Measurements from ENCODE around the gene FGA.

The FGA gene

DNA sequence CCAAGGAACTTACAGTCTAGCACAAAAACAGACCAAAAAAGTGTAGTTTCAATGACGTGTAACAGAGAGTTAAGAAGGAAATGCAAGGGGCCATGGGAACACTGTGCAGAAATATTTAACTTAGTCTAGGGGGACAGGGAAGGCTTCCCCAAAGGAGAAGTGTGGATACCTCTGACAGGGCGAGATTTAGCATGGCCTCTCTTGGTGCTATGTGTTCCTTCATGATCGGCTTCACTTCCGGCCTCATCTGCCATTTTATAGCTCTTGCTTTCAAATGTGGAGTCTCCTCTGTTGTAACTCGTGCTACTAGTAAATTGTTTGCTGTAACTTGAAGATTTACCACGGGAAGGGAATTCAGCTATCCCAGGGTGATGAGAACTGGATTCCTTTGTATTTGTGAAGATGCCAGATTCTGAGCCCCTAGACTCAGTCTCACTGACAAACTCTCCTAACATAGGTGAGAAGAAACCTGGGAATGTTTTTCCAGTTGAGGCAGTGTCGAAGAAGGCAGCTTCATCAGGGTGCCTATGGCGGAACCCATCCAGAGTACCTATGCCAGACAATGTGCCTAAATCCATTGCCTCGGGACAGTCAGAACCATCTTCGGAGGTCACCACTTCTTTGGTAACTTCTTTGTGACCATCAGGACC, 5.0 kb downstream of the FGA start:
- TF ChIP-seq PAX5 (IDR thresholded peaks at IDR 0.05; ENCODE audit: insufficient read depth, low read length, severe bottlenecking) (no peak), POLR2AphosphoS5 (IDR thresholded peaks at IDR 0.05; ENCODE audit: low read depth, low read length) (no peak)
- no peak for FAIRE-seq
- no peak for DNase-seq (ENCODE audit: insufficient read length, low spot score)

- DNase-seq (ENCODE audit: insufficient read length, low spot score) (no peak), FAIRE-seq (no peak)
- TF ChIP-seq SPI1 (IDR thresholded peaks at IDR 0.05; ENCODE audit: low read depth, low read length) (no peak), POLR2AphosphoS5 (IDR thresholded peaks at IDR 0.05; ENCODE audit: low read depth, low read length) (no peak), TAF1 (IDR thresholded peaks at IDR 0.05; ENCODE audit: low read depth, low read length) (no peak), PAX5 (IDR thresholded peaks at IDR 0.05; ENCODE audit: insufficient read depth, low read length, severe bottlenecking) (no peak), POU2F2 (IDR thresholded peaks at IDR 0.05; ENCODE audit: low read depth, low read length) (no peak), POLR2A (IDR thresholded peaks at IDR 0.05; ENCODE audit: low read depth, low read length) (no peak)
Observed at GRCh38 chr4:154584259-154584658, 6.3 kb downstream of the FGA start.

DNA sequence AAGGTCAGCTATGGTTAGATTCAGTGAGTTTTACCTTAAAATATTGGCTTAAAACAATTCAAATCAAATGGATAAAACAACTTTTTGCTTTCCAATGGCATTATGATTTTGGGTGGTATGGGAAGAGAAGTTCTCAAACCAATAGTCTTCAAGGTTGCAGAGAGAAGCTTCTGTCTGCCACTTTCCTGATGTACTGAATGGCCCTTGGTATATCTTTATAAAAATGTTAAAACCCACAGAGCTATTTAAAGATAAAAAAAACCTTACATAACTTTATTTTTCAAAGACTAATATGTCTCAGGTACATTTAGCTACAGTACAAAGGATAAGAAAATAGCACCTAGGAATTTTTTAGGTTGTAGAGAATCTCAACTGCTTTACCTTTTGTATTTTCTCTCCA, 6.9 kb downstream of the FGA start:
- no peak for DNase-seq (ENCODE audit: insufficient read length, low spot score)
- TF ChIP-seq SPI1 (IDR thresholded peaks at IDR 0.05; ENCODE audit: low read depth, low read length) = no peak
- no peak for TF ChIP-seq POLR2A (IDR thresholded peaks at IDR 0.05; ENCODE audit: low read depth, low read length)
- TF ChIP-seq TAF1 (IDR thresholded peaks at IDR 0.05; ENCODE audit: low read depth, low read length) = no peak
- TF ChIP-seq PAX5 (IDR thresholded peaks at IDR 0.05; ENCODE audit: insufficient read depth, low read length, severe bottlenecking) = no peak
- no peak for TF ChIP-seq POU2F2 (IDR thresholded peaks at IDR 0.05; ENCODE audit: low read depth, low read length)
- TF ChIP-seq POLR2AphosphoS5 (IDR thresholded peaks at IDR 0.05; ENCODE audit: low read depth, low read length) = no peak
- no peak for FAIRE-seq

DNA sequence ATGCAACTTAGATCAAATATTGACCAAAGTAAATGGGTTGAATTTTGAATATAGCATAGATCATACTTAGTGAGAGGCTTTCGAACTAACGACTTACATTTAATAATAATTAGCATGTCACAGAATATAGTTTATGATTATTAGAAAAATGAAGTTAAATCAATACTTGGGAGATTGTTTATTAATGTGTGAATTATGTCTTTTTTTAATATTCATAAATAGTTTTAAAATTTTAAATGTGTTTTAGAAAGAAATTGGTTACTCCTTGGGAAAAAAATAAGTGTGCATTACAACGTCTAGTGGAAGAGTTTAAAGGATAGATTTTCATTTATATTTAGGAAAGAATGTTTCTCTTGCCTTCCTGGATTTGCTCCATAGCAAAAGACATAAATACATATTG, 7.3 kb downstream of the FGA start:
- TF ChIP-seq PAX5 (IDR thresholded peaks at IDR 0.05; ENCODE audit: insufficient read depth, low read length, severe bottlenecking) (no peak), POU2F2 (IDR thresholded peaks at IDR 0.05; ENCODE audit: low read depth, low read length) (no peak), POLR2A (IDR thresholded peaks at IDR 0.05; ENCODE audit: low read depth, low read length) (no peak), POLR2AphosphoS5 (IDR thresholded peaks at IDR 0.05; ENCODE audit: low read depth, low read length) (no peak), TAF1 (IDR thresholded peaks at IDR 0.05; ENCODE audit: low read depth, low read length) (no peak), SPI1 (IDR thresholded peaks at IDR 0.05; ENCODE audit: low read depth, low read length) (no peak)
- DNase-seq (ENCODE audit: insufficient read length, low spot score) (no peak), FAIRE-seq (no peak)

DNA sequence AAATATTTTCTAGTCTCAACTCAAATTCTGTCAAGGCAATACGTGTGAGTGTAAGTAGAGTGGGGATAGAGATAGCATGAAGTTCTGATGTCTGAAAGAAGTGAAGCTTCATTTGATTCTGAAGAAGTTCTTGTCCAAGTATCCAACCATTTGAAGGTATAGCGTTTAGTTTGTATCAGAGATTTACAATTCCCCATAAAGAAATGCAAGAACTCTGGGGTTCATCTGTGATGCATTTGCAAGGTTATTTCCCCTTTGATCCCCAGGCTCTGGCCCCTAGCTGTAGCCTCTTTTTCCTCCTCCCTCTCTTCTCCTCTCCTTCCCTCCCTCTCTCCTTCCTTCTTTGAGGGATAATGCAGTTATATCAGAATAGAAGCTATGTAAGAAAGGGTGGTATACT, 7.8 kb downstream of the FGA start:
- no peak for FAIRE-seq

GRCh38 chr4:154579927-154580326, 10.6 kb downstream of the FGA start:
- no peak for DNase-seq (ENCODE audit: insufficient read length, low spot score)
- no peak for TF ChIP-seq TAF1 (IDR thresholded peaks at IDR 0.05; ENCODE audit: low read depth, low read length)
- no peak for TF ChIP-seq POLR2A (IDR thresholded peaks at IDR 0.05; ENCODE audit: low read depth, low read length)
- no peak for TF ChIP-seq SPI1 (IDR thresholded peaks at IDR 0.05; ENCODE audit: low read depth, low read length)
- no peak for TF ChIP-seq POLR2AphosphoS5 (IDR thresholded peaks at IDR 0.05; ENCODE audit: low read depth, low read length)
- TF ChIP-seq POU2F2 (IDR thresholded peaks at IDR 0.05; ENCODE audit: low read depth, low read length) = no peak
- TF ChIP-seq PAX5 (IDR thresholded peaks at IDR 0.05; ENCODE audit: insufficient read depth, low read length, severe bottlenecking) = no peak
- FAIRE-seq = no peak

More for the DNA sequence above, 7.8 kb downstream of the FGA start:
- DNase-seq (ENCODE audit: insufficient read length, low spot score) = no peak
- TF ChIP-seq POLR2A (IDR thresholded peaks at IDR 0.05; ENCODE audit: low read depth, low read length) (no peak), SPI1 (IDR thresholded peaks at IDR 0.05; ENCODE audit: low read depth, low read length) (no peak), PAX5 (IDR thresholded peaks at IDR 0.05; ENCODE audit: insufficient read depth, low read length, severe bottlenecking) (no peak), POLR2AphosphoS5 (IDR thresholded peaks at IDR 0.05; ENCODE audit: low read depth, low read length) (no peak), POU2F2 (IDR thresholded peaks at IDR 0.05; ENCODE audit: low read depth, low read length) (no peak), TAF1 (IDR thresholded peaks at IDR 0.05; ENCODE audit: low read depth, low read length) (no peak)

DNA sequence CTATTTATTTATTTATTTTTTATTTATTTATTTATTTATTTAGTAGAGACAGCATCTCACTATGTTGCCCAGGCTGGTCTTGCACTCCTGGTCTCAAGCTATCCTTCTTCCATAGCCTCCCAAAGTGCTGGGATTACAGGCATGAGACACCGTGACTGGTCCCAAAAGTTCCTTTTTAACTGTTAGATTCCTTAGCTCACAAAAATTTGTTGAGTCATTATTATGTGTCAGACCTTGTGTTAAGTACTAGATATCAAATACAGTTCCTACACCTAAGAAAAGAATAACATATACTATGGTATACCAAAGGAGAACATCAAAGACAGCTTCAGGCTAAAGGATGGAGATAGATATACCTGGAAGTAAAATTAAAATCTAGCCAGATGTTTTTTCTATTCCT, 11.6 kb downstream of the FGA start:
- TF ChIP-seq PAX5 (IDR thresholded peaks at IDR 0.05; ENCODE audit: insufficient read depth, low read length, severe bottlenecking) = no peak
- TF ChIP-seq POLR2AphosphoS5 (IDR thresholded peaks at IDR 0.05; ENCODE audit: low read depth, low read length) = no peak
- TF ChIP-seq SPI1 (IDR thresholded peaks at IDR 0.05; ENCODE audit: low read depth, low read length) = no peak
- no peak for TF ChIP-seq TAF1 (IDR thresholded peaks at IDR 0.05; ENCODE audit: low read depth, low read length)
- TF ChIP-seq POU2F2 (IDR thresholded peaks at IDR 0.05; ENCODE audit: low read depth, low read length) = no peak
- TF ChIP-seq POLR2A (IDR thresholded peaks at IDR 0.05; ENCODE audit: low read depth, low read length) = no peak
- DNase-seq (ENCODE audit: insufficient read length, low spot score) = no peak
- no peak for FAIRE-seq

DNA sequence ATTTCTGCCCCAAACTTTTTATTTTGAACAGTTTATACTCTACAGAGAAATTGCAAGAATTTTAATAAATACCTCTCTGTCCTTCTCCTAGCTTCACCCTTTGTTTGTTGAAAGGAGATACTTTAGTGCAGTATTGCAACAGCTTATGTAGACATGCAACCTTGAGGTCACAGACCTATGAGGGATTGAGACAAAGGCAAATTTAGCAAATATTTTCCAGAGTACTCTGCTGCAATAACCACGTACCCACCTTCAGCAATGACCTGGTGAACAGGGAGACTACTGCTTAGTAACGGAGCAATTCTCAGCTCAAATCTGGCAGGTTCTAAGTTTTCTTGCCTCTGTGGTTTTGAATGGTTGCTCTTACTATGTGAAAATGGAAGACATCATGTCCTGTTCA, 13.2 kb downstream of the FGA start:
- no peak for TF ChIP-seq PAX5 (IDR thresholded peaks at IDR 0.05; ENCODE audit: insufficient read depth, low read length, severe bottlenecking)
- no peak for TF ChIP-seq POU2F2 (IDR thresholded peaks at IDR 0.05; ENCODE audit: low read depth, low read length)
- no peak for TF ChIP-seq POLR2AphosphoS5 (IDR thresholded peaks at IDR 0.05; ENCODE audit: low read depth, low read length)
- TF ChIP-seq SPI1 (IDR thresholded peaks at IDR 0.05; ENCODE audit: low read depth, low read length) = no peak
- TF ChIP-seq POLR2A (IDR thresholded peaks at IDR 0.05; ENCODE audit: low read depth, low read length) = no peak
- no peak for TF ChIP-seq TAF1 (IDR thresholded peaks at IDR 0.05; ENCODE audit: low read depth, low read length)
- no peak for FAIRE-seq
- DNase-seq (ENCODE audit: insufficient read length, low spot score) = no peak

GRCh38 chr4:154574311-154574710, 16.2 kb downstream of the FGA start:
- DNase-seq (ENCODE audit: insufficient read length, low spot score) (no peak), FAIRE-seq (no peak)
- TF ChIP-seq POLR2A (IDR thresholded peaks at IDR 0.05; ENCODE audit: low read depth, low read length) (no peak), PAX5 (IDR thresholded peaks at IDR 0.05; ENCODE audit: insufficient read depth, low read length, severe bottlenecking) (no peak), TAF1 (IDR thresholded peaks at IDR 0.05; ENCODE audit: low read depth, low read length) (no peak), POLR2AphosphoS5 (IDR thresholded peaks at IDR 0.05; ENCODE audit: low read depth, low read length) (no peak)

All from GM12891 (cell line).